ENCODE data around the gene AGAP3. TPM values are rescaled to one million over a fixed set of nuclear protein-coding genes. Genes with fewer than 3 reads are reported as not detected.

Gene AGAP3
- total and polyA plus RNA-seq, 12 donors: 40.2 to 93.4 (median 50.3) TPM

GRCh38 chr7:151083071-151083823 is 3.0 kb upstream of the AGAP3 start, which contains the start of gene TMUB1:
TMUB1 (minus strand) TSS chr7:151083493; CDS start chr7:151082563, 930 bp downstream.
- no peaks in the 10 kb centered on the region for H3K27me3 ChIP-seq
- peaks cover 0 to 4% (median 0%) of the 10 kb centered on the region in 9 donors for H3K36me3 ChIP-seq
- H3K27ac ChIP-seq: peak within 1 kb of the TSS; percentile 69 to 98 (median 96)
- peaks cover 35 to 66% (median 62%) of the 10 kb centered on the region in 9 donors for H3K4me1 ChIP-seq
- DNase-seq (peak; percentile 77 to 85), ATAC-seq (peak in 5 of 8 donors; percentile 15 to 29 (median 22))
- H3K9me3 ChIP-seq: no peaks in the 10 kb centered on the region
- TF ChIP-seq CTCF (IDR thresholded peaks at IDR 0.05): no peak
- intact Hi-C loops (cut with DNase I): no loop called here
- peak within 1 kb of the TSS; percentile 81 to 98 (median 92) for H3K4me3 ChIP-seq
- 1% methylated on average over 58 to 69 of the region's 69 CpGs for WGBS, 2 donors

GRCh38 chr7:151083824-151084160 is 2.5 kb upstream of the AGAP3 start:
- no peak for TF ChIP-seq CTCF (IDR thresholded peaks at IDR 0.05)
- peak overlapping the region; percentile 81 to 98 (median 92) for H3K4me3 ChIP-seq
- ATAC-seq: no peak
- no peaks in the 10 kb centered on the region for H3K9me3 ChIP-seq
- H3K4me1 ChIP-seq: peaks cover 38 to 66% (median 62%) of the 10 kb centered on the region in 9 donors
- no peaks in the 10 kb centered on the region for H3K27me3 ChIP-seq
- intact Hi-C loops (cut with DNase I): no loop called here
- WGBS, 2 donors: 30 to 32% methylated on average over 3 of the region's 3 CpGs
- H3K36me3 ChIP-seq: peaks cover 0 to 4% (median 0%) of the 10 kb centered on the region in 9 donors
- H3K27ac ChIP-seq: peak overlapping the region in 8 of 10 donors; percentile 92 to 98 (median 97)
- no peak for DNase-seq

- Histone ChIP-seq H3K36me3 (no peaks in the 10 kb centered on the region), H3K4me3 (peak overlapping the region in 8 of 10 donors; percentile 48 to 88 (median 59)), H3K9me3 (no peaks in the 10 kb centered on the region), H3K27ac (peak overlapping the region; percentile 70 to 92 (median 85)), H3K4me1 (peaks cover 37 to 68% (median 64%) of the 10 kb centered on the region in 9 donors), H3K27me3 (no peaks in the 10 kb centered on the region)
- no peak for TF ChIP-seq CTCF (IDR thresholded peaks at IDR 0.05)
- ATAC-seq (no peak), DNase-seq (no peak)
- intact Hi-C loops (cut with DNase I): no loop called here
- 20 to 33% methylated on average over 5 of the region's 5 CpGs for WGBS, 2 donors
Measured at GRCh38 chr7:151085329-151085690, 965 bp upstream of the AGAP3 start.

GRCh38 chr7:151086802-151087244 is 548 bp downstream of the AGAP3 start:
- Histone ChIP-seq H3K4me1 (peaks cover 33 to 72% (median 69%) of the 10 kb centered on the region in 9 donors), H3K9me3 (no peaks in the 10 kb centered on the region), H3K27me3 (no peaks in the 10 kb centered on the region), H3K4me3 (peak overlapping the region; percentile 69 to 88 (median 78)), H3K27ac (peak overlapping the region; percentile 81 to 94 (median 89)), H3K36me3 (peaks cover 0 to under 1% (median 0%) of the 10 kb centered on the region in 9 donors)
- intact Hi-C loops (cut with DNase I): loop anchor here in 2 of 10 donors (2.0 kb wide), 3 partner anchors 24 to 58 kb away; partner anchors contain the start of genes ABCB8 (in 1 of the 2) and SLC4A2 (in 1 of the 2)
- no peak for TF ChIP-seq CTCF (IDR thresholded peaks at IDR 0.05)
- DNase-seq: no peak
- no peak for ATAC-seq
- WGBS, 2 donors: 0 to 1% methylated on average over 37 to 42 of the region's 56 CpGs

Data from heart right ventricle (tissue), 16 donors.